MG63 (cell line): Measurements from ENCODE around the gene EEFSEC. TPM values are rescaled to one million over a fixed set of nuclear protein-coding genes. Genes with fewer than 3 reads are reported as not detected.

ENCODE experiments used
- DNase-seq: peaks from one replicate; pipeline ENCODE4 v3.0.0-alpha.2; 2020
- H3K27me3 ChIP-seq: fragments of 250-450 bp; sonication (Bioruptor Pico); 2 replicates; pipeline ENCODE4 v1.5.1; 2020; ENCODE audit warnings: mild to moderate bottlenecking, moderate library complexity
- H3K36me3 ChIP-seq: fragments of 250-450 bp; sonication (Bioruptor Pico); 2 replicates; pipeline ENCODE4 v1.5.1; 2020; ENCODE audit warnings: mild to moderate bottlenecking, moderate library complexity
- H3K4me3 ChIP-seq: fragments of 250-450 bp; sonication (Bioruptor Pico); 2 replicates; pipeline ENCODE4 v1.5.1; 2020; ENCODE audit warnings: mild to moderate bottlenecking, moderate library complexity
- H3K9me3 ChIP-seq: fragments of 250-450 bp; sonication (Bioruptor Pico); 2 replicates; pipeline ENCODE4 v1.5.1; 2020; ENCODE audit warnings: mild to moderate bottlenecking, moderate library complexity
- total RNA-seq: library from RNA; depleted of rRNA; stranded (reverse); fragments of >200 nt; shearing (Covaris generic); gene quantifications from 2 replicates; pipeline ENCODE4 v1.2.3, GENCODE V29; 2014; ENCODE audit warnings: low replicate concordance

Gene EEFSEC
- total RNA-seq, 1 experiment from 2014 or later, result 6.8 TPM

- H3K27me3 ChIP-seq, result no peaks in the 10 kb centered on the region
- H3K36me3 ChIP-seq, result no peaks in the 10 kb centered on the region
- no peak overlapping the region for H3K4me3 ChIP-seq
- no peak for DNase-seq
- no peaks in the 10 kb centered on the region for H3K9me3 ChIP-seq
Measured at GRCh38 chr3:128296469-128297251, 143.4 kb downstream of the EEFSEC start.

GRCh38 chr3:128297401-128298138, 144.3 kb downstream of the EEFSEC start:
- no peak overlapping the region for H3K4me3 ChIP-seq
- no peaks in the 10 kb centered on the region for H3K36me3 ChIP-seq
- DNase-seq, result peak; percentile 68
- H3K9me3 ChIP-seq, result no peaks in the 10 kb centered on the region
- H3K27me3 ChIP-seq, result no peaks in the 10 kb centered on the region

DNA sequence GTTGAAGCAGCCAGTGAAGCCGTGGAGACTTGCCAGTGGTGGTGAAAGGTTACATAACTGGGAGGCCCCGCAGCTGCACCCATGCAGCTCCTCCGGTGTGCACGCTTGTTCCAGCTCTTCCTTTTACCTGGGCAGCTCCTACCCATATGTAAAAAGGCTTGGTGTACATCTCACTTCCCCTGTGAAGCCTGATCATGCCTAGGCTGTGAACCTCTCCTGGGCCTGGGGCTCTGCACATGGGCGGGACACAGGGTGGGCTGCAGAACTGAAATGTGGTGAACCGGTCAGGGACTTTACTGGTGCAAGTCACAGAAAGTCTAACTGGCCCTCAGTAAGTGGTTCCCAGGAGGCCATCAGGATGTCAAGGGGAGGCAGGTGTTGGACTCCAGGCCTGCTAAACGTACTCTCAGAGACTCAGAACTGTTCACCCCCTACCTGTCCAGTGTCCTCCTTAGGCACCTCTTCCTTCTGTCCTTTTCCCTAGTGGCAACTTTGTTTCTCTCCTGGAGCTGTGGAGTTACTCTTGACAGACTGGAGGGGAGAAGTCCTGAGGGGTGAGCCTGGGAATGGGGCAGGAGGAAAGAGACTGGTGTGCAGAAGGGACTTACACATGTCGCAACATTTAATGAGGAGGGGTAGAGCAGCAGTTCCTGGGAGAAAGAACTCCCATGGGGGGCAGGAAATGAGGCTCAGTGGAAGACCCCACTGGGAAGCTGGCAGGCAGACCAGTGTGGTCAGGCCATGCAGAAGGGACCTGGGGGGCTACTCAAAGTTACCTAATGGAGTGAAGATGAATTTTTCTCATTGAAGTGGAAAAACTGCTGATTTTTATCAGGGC, 148.1 kb downstream of the EEFSEC start:
- no peaks in the 10 kb centered on the region for H3K27me3 ChIP-seq
- no peaks in the 10 kb centered on the region for H3K36me3 ChIP-seq
- H3K4me3 ChIP-seq, result no peak overlapping the region
- no peaks in the 10 kb centered on the region for H3K9me3 ChIP-seq
- no peak for DNase-seq

- H3K4me3 ChIP-seq, result no peak overlapping the region
- no peak for DNase-seq
Measured at GRCh38 chr3:128306481-128306880, 153.2 kb downstream of the EEFSEC start.

DNA sequence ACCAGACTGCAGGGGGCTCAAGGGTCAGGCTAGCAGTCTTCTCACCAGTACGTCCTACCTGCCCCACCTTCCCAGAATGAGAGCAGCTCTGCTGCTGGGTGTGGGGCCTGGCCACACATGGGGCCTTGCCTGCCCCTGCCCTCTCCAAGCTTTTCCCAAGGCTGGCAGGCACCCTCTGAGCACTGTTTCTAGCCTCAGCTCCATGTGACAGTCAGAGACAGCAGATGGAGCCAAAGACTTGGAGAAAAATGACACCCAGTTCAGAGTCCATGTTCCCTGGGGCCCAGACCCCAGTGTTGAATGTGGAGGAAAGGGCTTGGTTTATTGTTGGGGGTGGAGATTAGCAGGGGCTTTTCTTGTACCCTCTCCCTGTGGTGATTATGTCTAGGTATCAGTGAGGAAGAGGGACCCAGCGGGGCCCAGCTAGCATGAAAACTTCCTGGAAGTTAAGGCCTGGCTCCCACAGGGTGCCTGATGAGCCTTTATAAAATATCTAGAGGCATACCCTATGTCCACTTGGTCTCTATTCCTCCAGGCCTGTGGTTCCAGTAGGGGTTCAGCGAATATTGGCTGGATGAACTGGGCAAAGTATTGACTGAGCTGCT, 153.8 kb downstream of the EEFSEC start:
- H3K36me3 ChIP-seq, result no peaks in the 10 kb centered on the region
- DNase-seq, result no peak
- no peaks in the 10 kb centered on the region for H3K9me3 ChIP-seq
- H3K4me3 ChIP-seq, result no peak overlapping the region
- no peaks in the 10 kb centered on the region for H3K27me3 ChIP-seq

More at GRCh38 chr3:128306481-128306880, 153.2 kb downstream of the EEFSEC start:
- Histone ChIP-seq H3K27me3 (no peaks in the 10 kb centered on the region), H3K36me3 (no peaks in the 10 kb centered on the region), H3K9me3 (no peaks in the 10 kb centered on the region)

GRCh38 chr3:128307781-128308469, 154.6 kb downstream of the EEFSEC start:
- no peaks in the 10 kb centered on the region for H3K27me3 ChIP-seq
- no peaks in the 10 kb centered on the region for H3K9me3 ChIP-seq
- DNase-seq, result peak; percentile 92
- H3K4me3 ChIP-seq, result no peak overlapping the region
- H3K36me3 ChIP-seq, result no peaks in the 10 kb centered on the region

DNA sequence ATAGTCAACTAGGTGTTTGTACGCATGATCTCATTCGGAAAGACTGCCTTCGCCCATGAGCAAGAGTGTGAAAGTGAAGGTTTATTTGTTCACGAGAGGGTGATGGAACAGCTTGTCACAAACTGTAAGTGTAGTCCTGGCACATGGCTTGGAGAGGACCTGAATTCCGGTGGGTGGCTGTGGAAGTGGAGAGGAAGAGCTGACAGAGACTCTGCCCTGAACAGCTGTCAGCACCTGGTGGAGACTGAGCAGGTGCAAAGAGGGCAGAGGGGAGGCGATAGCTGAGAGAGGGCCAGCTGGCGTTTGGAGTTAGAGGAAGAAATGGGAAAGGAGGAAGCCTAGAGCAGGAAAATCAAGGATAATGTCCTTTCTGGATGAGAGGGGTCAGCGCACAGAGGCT, 155.7 kb downstream of the EEFSEC start:
- no peaks in the 10 kb centered on the region for H3K36me3 ChIP-seq
- DNase-seq, result no peak
- H3K27me3 ChIP-seq, result no peaks in the 10 kb centered on the region
- no peak overlapping the region for H3K4me3 ChIP-seq
- H3K9me3 ChIP-seq, result no peaks in the 10 kb centered on the region

- DNase-seq, result no peak
- Histone ChIP-seq H3K27me3 (no peaks in the 10 kb centered on the region), H3K36me3 (no peaks in the 10 kb centered on the region), H3K9me3 (no peaks in the 10 kb centered on the region), H3K4me3 (no peak overlapping the region)
Measured at GRCh38 chr3:128310286-128311058, 157.2 kb downstream of the EEFSEC start.

DNA sequence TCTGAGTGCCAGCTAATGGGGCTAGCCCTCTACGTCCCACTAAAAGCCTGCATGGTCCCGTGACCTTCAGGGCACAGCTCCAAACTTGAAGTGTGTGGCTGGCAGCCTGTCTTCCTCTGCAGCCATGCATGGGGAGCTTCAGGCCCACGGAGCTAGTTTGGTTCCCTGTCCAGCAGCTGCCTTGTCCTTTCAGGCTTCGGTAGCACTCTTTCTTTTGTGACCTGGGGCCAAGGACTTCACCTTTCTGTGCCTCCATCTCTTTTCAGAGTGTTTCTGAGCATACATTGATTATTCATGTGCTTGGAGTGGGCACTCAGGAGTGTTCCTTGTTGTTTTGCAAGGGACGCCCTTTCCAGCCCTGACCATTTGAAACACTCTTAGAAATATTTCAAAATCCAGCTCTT, 158.2 kb downstream of the EEFSEC start:
- no peak for DNase-seq
- H3K4me3 ChIP-seq, result no peak overlapping the region
- no peaks in the 10 kb centered on the region for H3K9me3 ChIP-seq
- H3K36me3 ChIP-seq, result no peaks in the 10 kb centered on the region
- no peaks in the 10 kb centered on the region for H3K27me3 ChIP-seq

DNA sequence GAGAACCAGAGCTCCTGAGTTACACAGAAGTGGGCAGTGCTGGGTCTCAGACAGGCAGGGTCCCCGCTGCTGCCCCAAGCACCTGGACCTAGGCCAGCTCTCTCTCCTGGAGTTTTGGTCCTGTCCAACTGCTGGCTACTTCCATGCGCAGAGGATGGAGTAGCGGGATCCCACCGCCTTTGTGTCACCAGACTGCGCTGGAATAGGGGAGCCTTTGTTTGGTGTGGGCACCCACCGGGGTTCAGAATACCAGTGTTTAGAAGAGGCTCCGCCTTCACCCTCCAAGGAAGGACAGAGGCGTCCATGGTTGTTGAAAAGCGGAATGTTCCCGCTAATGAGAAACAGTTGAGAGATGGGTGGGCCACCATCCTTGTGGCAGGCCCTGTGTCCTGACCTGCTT, 159.0 kb downstream of the EEFSEC start:
- Histone ChIP-seq H3K9me3 (no peaks in the 10 kb centered on the region), H3K36me3 (no peaks in the 10 kb centered on the region), H3K4me3 (no peak overlapping the region), H3K27me3 (no peaks in the 10 kb centered on the region)
- DNase-seq, result no peak

DNA sequence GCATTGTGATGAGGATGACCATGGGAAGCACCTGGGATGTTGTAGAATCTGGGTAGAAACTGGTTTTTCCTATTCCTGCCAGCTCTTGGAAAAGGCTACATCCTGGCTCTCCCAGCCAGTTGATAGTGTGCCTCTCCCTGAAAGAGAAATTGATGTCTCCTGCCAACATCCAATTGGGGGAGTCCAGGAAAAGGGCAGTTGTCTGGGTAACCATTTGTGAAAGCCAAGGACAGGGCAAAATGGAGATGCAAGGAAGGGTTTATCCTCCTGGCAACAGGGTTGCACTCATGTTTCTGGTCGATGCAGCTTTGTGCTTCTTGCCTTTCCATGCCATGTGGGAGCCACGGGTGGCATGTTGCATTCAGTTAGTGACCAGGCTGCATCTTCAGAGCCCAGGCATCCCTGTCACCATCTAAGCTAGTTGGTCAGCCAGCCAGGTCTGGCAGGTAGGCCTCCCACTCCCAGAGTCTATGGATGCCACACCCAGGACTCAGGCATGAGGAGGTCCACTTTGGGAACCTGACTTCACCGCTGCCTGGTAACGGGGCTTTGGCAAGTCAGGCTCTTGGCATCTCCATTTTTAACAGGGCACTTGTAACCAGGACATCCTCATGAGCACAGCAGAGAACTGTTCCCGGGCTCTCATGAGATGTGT, 159.9 kb downstream of the EEFSEC start:
- Histone ChIP-seq H3K36me3 (no peaks in the 10 kb centered on the region), H3K4me3 (no peak overlapping the region), H3K27me3 (no peaks in the 10 kb centered on the region), H3K9me3 (no peaks in the 10 kb centered on the region)
- DNase-seq, result no peak

DNA sequence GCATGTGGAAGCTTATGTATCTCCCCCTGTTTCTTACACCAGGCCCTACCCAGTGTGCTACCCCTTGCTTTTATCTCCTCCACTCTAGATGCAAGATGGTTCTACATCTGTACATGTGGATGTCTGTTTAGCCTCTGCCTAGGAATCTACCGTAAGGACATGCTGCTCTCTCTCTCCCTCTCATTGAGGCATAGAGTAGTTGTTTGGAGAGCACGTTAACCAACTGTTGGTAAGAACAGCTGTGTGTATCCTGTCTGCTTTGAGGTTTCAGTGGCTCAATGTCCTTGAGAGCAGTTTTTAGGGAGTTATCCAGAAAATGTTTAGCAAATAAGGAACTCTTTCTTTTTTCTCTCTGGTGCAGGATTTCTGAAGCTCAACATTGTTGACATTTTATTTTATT, 160.7 kb downstream of the EEFSEC start:
- Histone ChIP-seq H3K36me3 (no peaks in the 10 kb centered on the region), H3K9me3 (no peaks in the 10 kb centered on the region), H3K4me3 (no peak overlapping the region), H3K27me3 (no peaks in the 10 kb centered on the region)
- no peak for DNase-seq

DNA sequence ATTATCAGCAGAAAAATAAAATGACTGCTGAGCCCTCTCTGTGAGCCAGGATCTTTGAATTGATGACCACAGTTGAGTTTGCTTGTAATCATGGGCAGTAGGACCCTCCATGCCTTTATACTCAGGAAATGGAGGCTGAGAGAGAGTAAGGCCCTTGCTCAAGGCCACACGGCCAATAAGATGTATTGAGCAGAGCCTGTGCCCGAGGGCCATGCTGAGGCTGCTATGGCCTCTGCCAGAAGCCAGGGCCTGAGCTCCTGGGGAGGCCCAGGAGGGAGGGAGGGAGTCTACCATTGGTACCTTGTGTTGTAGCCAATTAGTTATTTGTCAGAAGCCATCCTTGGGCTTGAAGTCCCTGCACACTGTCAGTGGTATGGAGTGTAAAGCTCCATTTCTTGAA, 162.0 kb downstream of the EEFSEC start:
- H3K4me3 ChIP-seq, result no peak overlapping the region
- H3K27me3 ChIP-seq, result no peaks in the 10 kb centered on the region
- no peaks in the 10 kb centered on the region for H3K9me3 ChIP-seq
- H3K36me3 ChIP-seq, result no peaks in the 10 kb centered on the region
- no peak for DNase-seq

DNA sequence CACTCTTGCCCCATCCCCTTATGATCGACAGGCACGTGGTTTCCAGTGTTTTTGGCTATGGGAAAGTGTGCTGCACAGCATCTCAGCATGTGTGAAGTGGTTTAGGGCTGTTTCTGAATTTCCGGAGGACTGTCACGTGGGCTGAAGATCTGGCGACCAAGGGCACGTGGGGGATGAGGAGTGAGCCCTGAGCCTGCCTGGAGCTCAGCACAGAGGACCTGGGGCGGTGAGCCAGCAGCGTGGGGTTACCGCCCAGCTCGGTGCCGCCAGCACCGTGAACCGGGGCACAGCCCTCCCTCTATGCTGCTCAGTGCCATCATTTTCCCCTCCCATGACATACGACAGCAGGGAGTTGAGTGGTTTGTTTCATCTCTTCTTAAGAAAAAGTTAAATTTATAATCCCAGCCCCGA, 163.2 kb downstream of the EEFSEC start:
- DNase-seq, result no peak
- Histone ChIP-seq H3K9me3 (no peaks in the 10 kb centered on the region), H3K36me3 (no peaks in the 10 kb centered on the region), H3K4me3 (no peak overlapping the region), H3K27me3 (no peaks in the 10 kb centered on the region)

DNA sequence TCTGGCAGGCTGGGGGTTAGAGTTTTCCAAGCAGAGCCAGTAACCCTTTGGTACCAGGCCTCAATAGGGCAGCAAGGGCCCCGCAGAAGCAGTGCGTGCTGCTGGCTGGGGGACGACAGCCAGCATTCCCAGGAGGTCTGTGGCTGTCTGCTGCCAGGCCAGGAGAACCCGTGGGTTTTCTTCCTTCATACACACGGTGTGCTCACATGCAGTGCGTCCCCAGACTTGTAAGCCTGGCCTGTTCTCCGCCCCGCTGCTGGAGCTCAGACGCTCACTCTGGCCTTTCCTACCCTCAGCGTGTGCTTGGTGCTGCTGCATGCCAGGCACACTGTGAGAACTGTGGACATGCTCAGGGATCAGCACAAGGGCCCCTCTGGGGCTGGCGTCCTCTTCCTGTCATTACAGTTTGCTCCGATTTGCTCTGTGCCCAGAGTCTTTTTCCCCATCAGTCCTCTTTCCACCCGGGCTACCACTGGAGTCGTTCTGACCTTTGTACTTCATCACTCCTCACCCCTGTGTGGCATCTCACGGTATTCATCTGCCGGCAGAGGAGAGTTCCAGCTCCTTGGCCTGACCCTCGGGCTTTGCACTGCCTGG, 163.9 kb downstream of the EEFSEC start:
- no peaks in the 10 kb centered on the region for H3K36me3 ChIP-seq
- no peaks in the 10 kb centered on the region for H3K27me3 ChIP-seq
- no peak overlapping the region for H3K4me3 ChIP-seq
- no peak for DNase-seq
- H3K9me3 ChIP-seq, result no peaks in the 10 kb centered on the region
